Measurements from ENCODE around the gene DUSP6. TPM values are rescaled to one million over a fixed set of nuclear protein-coding genes. Genes with fewer than 3 reads are reported as not detected.

The DUSP6 gene
- total and polyA plus RNA-seq, 2 of the 13 experiments (the other 11 are each of a cell fraction or from before 2014, with no cell fraction given), result 40.9 to 161 TPM

DNA sequence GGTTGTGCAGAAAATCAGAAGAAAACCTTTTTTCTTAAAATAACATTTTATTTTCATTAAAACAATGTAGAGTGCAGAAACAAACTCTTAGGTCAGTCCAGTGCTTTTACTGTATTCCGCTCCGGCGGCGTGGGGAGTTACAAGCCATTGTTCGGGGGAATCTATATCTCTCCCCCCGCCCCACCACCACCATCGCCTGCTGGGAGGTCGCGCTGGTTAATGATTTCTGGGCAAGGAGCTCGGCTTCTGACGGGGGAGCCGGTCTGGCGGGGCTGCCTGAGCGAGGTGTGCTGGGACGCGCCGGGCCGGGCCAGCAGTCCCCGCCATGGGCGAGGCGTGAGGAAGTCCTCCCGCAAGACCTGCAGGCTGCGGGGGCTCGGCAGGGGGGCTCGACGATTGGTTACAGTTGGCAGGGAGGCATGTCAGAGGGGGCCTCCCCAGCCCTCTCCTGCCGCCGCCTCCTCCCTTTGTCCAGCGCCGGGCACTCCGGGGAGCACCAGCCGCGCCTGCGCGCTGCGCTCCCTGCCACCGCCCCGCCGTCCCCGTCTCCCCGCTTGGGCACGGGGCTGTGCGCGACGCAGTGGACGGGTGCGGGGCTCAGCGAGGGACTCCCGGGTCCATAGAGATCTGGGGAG lies 1.0 kb upstream of the DUSP6 start (continued):
- TF ChIP-seq SIX1 (CRISPR knock-in tag; IDR thresholded peaks at IDR 0.05; ENCODE audit: borderline replicate concordance) (no peak), SALL2 (CRISPR knock-in tag; IDR thresholded peaks at IDR 0.05) (peak; percentile 96), NR2F1 (CRISPR knock-in tag; IDR thresholded peaks at IDR 0.05) (no peak), ZFY (CRISPR knock-in tag; IDR thresholded peaks at IDR 0.05) (no peak), NR3C1 (CRISPR knock-in tag; IDR thresholded peaks at IDR 0.05) (no peak), CCDC6 (CRISPR knock-in tag; IDR thresholded peaks at IDR 0.05) (no peak; the same call in 1 of the 2 replicates), ZNF709 (CRISPR knock-in tag; IDR thresholded peaks at IDR 0.05) (peak; percentile 4; the same call in 1 of the 2 replicates), NR1H2 (CRISPR knock-in tag; IDR thresholded peaks at IDR 0.05; ENCODE audit: borderline replicate concordance, low read depth) (no peak), ZNF766 (CRISPR knock-in tag; IDR thresholded peaks at IDR 0.05; ENCODE audit: borderline replicate concordance) (peak; percentile 85; the same call in 1 of the 2 replicates)
- TF ChIP-seq, protein P1, sequence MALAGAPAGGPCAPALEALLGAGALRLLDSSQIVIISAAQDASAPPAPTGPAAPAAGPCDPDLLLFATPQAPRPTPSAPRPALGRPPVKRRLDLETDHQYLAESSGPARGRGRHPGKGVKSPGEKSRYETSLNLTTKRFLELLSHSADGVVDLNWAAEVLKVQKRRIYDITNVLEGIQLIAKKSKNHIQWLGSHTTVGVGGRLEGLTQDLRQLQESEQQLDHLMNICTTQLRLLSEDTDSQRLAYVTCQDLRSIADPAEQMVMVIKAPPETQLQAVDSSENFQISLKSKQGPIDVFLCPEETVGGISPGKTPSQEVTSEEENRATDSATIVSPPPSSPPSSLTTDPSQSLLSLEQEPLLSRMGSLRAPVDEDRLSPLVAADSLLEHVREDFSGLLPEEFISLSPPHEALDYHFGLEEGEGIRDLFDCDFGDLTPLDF (CRISPR knock-in tag; IDR thresholded peaks at IDR 0.05), result no peak; the same call in 1 of the 2 replicates
- TF ChIP-seq, protein P2, sequence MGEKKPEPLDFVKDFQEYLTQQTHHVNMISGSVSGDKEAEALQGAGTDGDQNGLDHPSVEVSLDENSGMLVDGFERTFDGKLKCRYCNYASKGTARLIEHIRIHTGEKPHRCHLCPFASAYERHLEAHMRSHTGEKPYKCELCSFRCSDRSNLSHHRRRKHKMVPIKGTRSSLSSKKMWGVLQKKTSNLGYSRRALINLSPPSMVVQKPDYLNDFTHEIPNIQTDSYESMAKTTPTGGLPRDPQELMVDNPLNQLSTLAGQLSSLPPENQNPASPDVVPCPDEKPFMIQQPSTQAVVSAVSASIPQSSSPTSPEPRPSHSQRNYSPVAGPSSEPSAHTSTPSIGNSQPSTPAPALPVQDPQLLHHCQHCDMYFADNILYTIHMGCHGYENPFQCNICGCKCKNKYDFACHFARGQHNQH (CRISPR knock-in tag; IDR thresholded peaks at IDR 0.05), result 0 out of 2 replicates have a peak, but pooled peaks have one; percentile 16
- TF ChIP-seq, protein P3, sequence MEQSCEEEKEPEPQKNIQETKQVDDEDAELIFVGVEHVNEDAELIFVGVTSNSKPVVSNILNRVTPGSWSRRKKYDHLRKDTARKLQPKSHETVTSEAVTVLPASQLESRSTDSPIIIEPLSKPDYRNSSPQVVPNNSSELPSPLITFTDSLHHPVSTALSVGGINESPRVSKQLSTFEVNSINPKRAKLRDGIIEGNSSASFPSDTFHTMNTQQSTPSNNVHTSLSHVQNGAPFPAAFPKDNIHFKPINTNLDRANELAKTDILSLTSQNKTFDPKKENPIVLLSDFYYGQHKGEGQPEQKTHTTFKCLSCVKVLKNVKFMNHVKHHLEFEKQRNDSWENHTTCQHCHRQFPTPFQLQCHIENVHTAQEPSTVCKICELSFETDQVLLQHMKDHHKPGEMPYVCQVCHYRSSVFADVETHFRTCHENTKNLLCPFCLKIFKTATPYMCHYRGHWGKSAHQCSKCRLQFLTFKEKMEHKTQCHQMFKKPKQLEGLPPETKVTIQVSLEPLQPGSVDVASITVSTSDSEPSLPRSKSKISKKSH (CRISPR knock-in tag; IDR thresholded peaks at IDR 0.05; ENCODE audit: borderline replicate concordance), result no peak
- TF ChIP-seq, protein P4, sequence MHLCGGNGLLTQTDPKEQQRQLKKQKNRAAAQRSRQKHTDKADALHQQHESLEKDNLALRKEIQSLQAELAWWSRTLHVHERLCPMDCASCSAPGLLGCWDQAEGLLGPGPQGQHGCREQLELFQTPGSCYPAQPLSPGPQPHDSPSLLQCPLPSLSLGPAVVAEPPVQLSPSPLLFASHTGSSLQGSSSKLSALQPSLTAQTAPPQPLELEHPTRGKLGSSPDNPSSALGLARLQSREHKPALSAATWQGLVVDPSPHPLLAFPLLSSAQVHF (CRISPR knock-in tag; IDR thresholded peaks at IDR 0.05), result no peak
- TF ChIP-seq, protein P5, sequence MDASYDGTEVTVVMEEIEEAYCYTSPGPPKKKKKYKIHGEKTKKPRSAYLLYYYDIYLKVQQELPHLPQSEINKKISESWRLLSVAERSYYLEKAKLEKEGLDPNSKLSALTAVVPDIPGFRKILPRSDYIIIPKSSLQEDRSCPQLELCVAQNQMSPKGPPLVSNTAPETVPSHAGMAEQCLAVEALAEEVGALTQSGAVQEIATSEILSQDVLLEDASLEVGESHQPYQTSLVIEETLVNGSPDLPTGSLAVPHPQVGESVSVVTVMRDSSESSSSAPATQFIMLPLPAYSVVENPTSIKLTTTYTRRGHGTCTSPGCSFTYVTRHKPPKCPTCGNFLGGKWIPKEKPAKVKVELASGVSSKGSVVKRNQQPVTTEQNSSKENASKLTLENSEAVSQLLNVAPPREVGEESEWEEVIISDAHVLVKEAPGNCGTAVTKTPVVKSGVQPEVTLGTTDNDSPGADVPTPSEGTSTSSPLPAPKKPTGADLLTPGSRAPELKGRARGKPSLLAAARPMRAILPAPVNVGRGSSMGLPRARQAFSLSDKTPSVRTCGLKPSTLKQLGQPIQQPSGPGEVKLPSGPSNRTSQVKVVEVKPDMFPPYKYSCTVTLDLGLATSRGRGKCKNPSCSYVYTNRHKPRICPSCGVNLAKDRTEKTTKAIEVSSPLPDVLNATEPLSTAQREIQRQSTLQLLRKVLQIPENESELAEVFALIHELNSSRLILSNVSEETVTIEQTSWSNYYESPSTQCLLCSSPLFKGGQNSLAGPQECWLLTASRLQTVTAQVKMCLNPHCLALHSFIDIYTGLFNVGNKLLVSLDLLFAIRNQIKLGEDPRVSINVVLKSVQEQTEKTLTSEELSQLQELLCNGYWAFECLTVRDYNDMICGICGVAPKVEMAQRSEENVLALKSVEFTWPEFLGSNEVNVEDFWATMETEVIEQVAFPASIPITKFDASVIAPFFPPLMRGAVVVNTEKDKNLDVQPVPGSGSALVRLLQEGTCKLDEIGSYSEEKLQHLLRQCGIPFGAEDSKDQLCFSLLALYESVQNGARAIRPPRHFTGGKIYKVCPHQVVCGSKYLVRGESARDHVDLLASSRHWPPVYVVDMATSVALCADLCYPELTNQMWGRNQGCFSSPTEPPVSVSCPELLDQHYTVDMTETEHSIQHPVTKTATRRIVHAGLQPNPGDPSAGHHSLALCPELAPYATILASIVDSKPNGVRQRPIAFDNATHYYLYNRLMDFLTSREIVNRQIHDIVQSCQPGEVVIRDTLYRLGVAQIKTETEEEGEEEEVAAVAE (CRISPR knock-in tag; IDR thresholded peaks at IDR 0.05; ENCODE audit: borderline replicate concordance), result no peak
- TF ChIP-seq, protein P6, sequence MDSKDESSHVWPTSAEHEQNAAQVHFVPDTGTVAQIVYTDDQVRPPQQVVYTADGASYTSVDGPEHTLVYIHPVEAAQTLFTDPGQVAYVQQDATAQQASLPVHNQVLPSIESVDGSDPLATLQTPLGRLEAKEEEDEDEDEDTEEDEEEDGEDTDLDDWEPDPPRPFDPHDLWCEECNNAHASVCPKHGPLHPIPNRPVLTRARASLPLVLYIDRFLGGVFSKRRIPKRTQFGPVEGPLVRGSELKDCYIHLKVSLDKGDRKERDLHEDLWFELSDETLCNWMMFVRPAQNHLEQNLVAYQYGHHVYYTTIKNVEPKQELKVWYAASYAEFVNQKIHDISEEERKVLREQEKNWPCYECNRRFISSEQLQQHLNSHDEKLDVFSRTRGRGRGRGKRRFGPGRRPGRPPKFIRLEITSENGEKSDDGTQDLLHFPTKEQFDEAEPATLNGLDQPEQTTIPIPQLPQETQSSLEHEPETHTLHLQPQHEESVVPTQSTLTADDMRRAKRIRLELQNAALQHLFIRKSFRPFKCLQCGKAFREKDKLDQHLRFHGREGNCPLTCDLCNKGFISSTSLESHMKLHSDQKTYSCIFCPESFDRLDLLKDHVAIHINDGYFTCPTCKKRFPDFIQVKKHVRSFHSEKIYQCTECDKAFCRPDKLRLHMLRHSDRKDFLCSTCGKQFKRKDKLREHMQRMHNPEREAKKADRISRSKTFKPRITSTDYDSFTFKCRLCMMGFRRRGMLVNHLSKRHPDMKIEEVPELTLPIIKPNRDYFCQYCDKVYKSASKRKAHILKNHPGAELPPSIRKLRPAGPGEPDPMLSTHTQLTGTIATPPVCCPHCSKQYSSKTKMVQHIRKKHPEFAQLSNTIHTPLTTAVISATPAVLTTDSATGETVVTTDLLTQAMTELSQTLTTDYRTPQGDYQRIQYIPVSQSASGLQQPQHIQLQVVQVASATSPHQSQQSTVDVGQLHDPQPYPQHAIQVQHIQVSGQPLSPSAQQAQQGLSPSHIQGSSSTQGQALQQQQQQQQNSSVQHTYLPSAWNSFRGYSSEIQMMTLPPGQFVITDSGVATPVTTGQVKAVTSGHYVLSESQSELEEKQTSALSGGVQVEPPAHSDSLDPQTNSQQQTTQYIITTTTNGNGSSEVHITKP (CRISPR knock-in tag; IDR thresholded peaks at IDR 0.05; ENCODE audit: low read depth), result no peak
